Lung microvascular endothelial cell (primary cell): ENCODE measurements around the gene SDCBP2. TPM values are rescaled to one million over a fixed set of nuclear protein-coding genes. Genes with fewer than 3 reads are reported as not detected.

Source experiments
- DNase-seq, 2 donors: peaks; one replicate each; pipeline versions ENCODE4 v3.0.0 to v3.0.0-alpha.2; 2010; ENCODE audit warnings: low read depth in 2 of 2
- total RNA-seq: library from RNA; depleted of rRNA; stranded (reverse); fragments of >200 nt; gene quantifications from 2 replicates; pipeline ENCODE4 v1.2.1, GENCODE V29; 2014

SDCBP2 gene, protein sequence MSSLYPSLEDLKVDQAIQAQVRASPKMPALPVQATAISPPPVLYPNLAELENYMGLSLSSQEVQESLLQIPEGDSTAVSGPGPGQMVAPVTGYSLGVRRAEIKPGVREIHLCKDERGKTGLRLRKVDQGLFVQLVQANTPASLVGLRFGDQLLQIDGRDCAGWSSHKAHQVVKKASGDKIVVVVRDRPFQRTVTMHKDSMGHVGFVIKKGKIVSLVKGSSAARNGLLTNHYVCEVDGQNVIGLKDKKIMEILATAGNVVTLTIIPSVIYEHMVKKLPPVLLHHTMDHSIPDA
- 2.0 and 4.4 TPM in 2 replicates for total RNA-seq

DNA sequence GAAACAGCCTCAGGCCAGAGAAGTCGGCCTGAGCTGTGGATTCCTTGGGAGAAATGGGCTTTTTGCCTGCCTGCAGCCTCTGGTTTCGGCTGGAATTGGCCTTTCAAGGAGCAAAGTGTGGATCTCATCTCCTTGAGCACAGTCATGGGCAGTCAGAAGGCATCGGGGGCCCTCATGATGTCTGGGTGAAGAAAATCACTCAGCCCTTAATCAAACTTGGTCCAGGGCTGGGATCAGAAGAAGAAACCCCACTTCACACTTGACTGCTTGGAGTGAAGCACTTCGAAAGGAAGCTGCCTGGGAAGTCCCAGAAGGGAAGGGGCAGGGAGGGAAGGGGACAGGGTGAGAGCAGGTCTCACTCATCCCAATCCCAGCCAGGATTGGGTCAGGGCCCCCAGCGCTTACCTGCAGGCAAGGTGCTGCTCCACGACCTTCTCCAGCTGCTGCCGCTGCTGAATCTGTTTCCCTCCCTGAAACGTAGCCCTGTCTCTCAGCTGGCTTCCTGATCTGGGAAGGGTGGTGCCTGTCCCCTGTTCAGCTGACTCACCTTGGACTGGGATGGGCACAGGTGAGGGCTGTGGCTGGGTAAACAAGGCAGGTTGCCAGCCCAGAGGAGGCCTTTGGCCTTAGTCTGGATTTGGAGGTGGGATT lies at the start of gene SDCBP2:
TSS of gene SDCBP2 (minus strand) at position 460 of the 651 bp plus-strand sequence. CDS start 8,723 bp downstream, outside the sequence.
- no peak for DNase-seq

DNA sequence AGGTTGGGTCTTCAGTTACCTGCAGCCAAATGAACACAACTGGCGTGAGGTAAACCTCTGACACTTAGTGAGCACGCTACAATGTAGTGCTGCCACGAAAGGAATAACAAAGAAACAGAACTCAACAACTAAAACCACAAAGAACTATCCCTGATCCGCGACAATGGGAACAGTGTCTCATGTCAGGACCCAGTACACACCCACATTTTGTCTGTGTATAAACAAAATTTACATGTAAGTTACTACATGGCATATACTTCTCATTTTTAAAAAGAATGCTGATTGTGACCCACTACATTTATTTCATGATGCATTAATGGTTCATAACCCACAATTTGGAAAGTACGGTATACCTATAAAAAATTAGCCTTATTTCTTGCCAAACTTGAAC lies 49.8 kb upstream of the SDCBP2 start:
- no peak for DNase-seq

DNA sequence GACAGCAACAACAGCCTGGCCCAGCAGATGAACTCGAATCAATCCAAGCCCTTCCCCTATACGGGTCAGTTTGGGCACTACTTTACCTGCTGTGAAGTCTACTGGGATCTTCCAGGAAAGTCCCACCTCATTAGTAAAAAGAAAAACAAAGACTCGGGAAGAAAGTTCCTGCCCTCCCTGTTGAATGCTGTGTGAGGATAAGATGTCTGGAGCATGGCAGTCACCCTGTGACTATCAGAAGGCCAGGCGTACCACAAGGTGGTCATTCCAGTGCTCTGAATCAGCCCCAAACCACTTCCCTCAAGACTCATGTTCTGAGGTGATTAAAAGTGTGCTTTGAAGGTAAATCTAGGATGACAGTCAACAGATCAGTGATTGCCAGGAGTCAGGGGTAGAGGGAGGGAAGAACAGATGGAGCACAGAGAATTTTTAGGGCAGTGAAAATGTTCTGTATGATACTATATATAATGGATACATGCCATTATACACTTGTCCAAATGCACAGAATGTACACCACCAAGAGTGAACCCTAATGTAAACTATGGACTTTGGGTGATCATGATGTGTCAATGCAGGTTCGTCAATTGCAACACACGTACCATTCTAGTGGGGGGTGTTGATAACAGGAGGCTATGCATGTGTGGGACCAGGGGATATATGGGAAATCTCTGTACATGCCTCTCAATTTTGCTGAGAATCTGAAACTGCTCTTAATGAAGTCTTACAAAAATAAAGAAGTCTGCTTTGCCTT lies 49.2 kb upstream of the SDCBP2 start:
- DNase-seq = peak in 1 of 2 donors; percentile 65

DNA sequence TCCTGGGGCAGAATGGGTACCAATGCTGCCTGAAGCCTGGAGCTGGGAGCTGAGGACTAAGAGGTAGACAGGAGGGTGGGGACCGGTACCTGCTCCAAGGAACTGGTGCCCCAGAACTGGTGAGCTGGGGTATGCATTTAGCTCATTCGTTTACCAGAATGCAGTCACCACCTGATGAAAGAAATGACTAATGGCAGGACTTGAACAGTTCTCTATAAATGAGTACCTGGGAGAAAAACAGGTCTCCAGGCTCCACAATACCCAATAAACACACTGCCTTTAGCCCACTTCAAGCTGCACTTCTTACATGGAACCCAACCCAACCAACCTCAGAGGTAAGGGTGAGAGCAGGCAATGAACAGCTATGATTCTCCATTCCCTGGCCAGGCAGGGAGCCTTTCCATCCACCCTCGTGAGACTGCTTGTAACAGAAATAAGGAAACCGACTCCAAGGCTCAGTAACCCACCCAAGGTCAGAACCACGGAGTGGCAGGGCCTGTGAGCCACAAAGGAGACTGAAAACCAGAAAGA lies 48.5 kb upstream of the SDCBP2 start:
- no peak for DNase-seq

DNA sequence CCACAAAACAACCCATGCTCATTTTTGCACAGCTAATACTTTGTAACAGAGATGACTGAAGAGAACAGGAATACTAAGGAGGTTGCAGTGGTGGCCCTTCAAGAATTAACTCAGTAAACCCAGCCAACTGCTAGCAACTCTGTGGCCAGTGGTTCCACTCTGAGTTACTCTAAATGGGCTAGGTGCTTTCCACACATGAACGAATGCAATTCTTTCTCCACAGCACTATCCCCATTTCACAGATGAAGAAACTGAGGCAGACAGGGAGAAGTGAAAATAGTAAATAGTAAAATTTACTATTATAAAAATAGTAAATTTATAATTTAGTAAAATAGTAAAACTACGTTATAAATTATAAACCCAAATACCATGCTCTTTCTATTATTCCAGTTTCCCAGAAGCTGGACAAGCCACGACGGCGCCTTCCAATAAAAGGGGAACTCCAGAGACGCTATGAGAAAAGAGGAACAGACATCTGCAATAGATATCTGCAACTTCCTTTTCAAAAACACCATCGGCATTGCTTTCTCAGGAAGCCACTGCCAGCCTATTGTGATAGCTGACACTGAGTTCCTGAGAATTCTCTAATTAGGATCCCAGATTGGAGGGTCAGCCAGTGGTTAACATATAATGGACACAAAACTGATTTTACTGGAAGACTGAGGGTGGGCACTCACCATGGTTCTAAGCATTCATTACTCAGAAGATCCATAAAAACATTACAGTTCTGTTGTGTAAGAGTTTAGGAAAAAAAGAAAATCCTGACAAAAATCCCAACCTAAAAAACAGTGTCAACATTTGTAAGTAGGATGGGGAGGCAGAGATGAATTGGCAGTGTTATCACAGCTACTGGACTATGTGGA lies 47.7 kb upstream of the SDCBP2 start:
- peak; percentile 55 to 75 for DNase-seq

DNA sequence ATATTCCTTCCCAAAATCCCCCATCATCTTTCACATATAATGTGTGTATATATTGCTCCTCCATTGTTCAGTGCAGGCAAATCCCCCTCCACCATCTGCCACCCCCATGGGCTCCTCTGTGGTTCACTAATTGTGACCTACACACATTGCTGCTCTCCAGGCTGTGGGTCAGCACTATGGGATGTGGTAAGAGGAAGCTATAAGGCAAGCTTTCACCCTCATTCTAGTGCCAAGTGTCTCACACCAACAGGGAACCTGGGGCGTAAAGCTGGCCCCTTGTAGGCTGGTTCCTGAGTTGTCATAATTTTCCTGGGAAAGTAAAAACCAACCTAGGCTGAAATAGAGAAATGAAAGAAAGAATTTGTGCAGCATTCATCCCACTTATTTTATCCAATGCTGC lies 47.1 kb upstream of the SDCBP2 start:
- no peak for DNase-seq

DNA sequence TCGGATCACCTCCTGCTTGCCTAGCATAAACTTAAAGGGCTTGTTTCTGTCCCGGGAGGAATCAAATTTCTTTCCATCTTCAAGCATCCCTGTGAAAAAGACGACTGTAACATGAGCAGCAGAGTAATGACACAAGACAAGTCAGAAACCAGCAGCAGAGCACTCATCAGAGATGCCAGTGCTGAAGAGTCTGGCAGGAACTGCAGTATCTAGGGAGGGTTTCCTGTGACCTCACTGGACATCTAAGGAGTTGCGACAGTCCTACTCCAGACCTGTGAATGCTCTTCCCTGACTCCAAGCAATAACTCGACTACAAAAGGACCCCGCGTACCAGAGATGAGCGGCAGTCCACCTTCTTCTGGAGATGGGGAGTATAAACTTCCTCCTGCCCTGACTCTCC lies 46.6 kb upstream of the SDCBP2 start:
- peak in 1 of 2 donors; percentile 84 for DNase-seq

DNA sequence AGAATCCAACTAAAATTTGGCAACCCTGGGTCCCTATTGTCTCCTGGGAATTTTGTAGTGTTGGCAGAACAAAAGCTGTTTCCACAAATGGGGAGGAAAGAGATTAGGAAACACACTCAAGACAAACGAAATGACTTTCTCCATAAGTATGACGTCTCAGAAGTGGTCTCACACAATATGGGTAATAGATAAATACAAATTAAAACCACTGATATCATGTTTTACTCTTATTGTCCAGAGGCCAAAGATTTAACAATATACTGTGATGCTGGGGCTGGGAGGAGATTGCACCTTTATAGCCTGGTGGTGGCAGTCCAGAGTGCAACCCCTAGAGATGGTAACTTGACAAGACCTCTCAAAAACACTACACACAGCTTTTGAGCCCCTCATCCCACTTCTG lies 45.3 kb upstream of the SDCBP2 start:
- peak; percentile 44 to 48 for DNase-seq

DNA sequence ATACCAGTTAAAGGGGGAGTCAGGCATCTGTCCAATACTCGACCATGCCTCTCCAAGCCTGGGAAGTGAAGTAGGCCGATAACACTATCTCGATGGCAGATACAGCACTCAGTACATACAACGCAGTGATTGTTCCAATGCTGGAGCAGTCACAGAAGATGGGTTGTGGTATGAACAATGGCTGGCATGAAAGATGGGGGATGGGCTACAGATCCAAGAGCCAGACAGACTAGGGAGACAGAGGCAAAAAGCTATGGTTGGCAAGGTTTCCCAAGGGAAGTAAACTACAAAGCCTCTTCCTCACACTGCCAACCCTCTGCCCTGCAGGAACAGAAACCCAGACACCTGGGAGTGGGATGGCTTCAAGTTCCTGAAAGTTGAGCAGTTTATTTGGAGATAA lies 44.7 kb upstream of the SDCBP2 start:
- peak; percentile 39 to 54 for DNase-seq

DNA sequence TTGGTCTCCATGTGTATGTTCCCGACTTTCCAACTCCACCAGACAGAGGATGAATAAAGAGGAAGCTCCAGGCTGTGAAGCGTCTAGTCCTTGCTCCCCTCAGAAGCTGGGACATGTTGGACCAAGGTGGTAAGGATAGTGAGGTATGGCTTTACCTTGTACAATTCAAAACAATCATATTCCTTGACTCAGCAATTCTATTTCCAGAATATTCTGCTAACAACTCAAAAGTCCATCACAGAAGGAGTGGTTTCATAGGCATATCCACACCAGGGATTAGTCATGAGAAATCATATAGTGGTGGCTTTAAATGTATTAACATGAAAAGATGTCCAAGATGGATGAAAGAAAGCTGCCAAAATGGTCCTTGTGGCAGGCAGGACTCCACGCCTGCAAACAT lies 44.1 kb upstream of the SDCBP2 start:
- peak in 1 of 2 donors; percentile 35 for DNase-seq

DNA sequence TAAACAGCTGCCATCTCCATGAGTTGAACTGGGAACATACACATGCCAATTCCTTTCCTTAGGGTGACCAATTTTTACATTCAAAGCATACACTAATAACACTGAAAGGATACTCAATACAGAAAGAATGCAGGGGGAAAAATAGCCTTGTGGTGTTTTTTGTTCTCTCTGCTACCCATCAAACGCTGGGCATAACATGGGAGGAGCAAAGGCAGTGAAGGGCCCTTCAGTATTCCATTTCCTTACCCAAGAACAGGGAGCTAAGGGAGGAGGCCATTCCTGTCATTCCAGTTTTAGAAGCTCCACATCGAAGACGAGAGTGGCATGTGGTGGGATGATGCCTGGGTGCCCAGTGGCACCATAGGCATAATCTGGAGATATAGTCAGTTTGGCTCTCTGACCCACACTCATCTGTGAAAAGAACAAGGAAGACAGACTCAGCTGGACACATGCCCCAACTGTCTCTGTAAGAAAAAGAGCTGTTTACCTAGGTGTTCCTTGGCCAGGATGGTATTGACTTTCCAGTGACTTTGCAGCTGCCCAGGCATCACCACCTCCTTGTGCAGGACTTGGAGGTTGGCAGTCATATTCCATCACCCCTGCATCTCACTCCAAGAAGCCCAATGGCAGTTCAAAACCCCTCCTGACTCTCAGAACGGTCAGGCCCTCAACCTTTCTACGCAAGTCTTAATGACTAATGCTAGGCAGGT lies 43.0 kb upstream of the SDCBP2 start:
- DNase-seq = peak in 1 of 2 donors; percentile 11

DNA sequence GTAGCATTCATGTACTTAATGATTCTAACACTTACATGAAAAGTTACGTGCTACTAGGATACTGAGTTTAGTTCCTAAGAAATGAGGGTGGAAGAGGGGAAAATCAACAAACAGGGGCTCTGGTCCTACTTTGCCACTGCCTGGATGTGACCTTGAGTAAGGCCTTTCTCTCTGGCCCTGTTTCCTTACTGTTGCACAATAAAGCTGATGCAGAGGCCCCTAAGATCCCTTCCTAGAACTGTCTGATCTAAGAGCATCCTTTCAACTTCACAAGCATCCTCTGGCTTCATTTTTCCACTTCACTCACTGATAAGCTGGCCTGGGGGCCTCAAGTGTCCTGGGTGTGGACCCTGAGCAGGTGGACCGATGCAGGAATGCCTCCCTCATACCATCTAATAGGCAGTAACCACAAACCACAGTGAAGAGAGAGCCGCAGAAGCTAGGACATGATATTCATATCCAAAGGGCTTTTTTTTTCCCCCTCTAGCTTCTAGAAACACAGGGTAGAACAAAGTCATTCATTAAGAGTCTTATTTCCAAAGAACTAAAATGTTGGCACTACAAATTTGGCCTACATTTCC lies 42.4 kb upstream of the SDCBP2 start:
- DNase-seq = no peak

DNA sequence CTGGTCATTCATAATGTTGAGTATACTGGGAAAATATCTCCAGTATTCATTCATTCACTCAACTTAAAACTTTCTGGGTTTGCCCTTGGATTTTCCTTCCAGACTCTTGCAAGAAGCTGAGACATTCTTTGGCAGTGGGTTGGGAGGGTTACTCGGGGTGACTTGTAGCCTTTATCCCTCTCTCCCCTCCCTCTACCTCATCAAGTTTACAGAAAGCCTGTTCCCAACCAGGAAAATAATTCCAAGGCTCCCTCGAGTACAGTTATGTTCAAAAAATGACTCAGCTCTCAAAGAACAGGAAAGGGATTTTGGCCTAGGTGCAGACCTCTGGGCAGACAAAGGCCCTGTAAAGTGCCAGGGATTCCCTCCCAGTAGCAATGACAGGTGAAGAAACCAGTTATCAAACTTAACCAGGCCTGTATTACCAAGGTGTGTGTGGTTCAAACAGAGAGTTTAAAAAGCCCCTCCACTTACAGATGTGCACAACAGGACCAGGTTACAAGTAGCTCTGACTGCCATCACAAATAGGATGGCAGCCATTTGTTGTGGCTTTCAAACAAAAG lies 41.7 kb upstream of the SDCBP2 start:
- DNase-seq = no peak

DNA sequence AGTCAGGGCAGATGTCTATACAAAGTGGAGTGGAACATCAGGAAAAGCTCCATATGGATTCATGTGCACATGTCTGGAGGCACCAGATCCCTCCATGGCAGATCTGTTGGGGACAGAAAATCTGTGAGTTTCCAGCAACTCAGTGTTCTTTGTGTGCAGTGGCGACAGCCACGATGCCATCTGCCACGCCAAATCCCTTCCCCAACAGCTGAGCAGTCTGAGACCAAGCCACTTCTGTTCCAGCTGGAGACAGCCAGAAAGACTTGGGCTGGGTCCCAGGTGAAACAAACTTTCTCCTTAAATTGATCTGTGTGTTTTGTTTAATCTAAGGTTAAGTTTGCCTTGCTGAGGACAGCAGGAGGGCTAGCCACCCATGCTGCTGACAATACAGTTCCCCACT lies 41.0 kb upstream of the SDCBP2 start:
- DNase-seq = no peak

DNA sequence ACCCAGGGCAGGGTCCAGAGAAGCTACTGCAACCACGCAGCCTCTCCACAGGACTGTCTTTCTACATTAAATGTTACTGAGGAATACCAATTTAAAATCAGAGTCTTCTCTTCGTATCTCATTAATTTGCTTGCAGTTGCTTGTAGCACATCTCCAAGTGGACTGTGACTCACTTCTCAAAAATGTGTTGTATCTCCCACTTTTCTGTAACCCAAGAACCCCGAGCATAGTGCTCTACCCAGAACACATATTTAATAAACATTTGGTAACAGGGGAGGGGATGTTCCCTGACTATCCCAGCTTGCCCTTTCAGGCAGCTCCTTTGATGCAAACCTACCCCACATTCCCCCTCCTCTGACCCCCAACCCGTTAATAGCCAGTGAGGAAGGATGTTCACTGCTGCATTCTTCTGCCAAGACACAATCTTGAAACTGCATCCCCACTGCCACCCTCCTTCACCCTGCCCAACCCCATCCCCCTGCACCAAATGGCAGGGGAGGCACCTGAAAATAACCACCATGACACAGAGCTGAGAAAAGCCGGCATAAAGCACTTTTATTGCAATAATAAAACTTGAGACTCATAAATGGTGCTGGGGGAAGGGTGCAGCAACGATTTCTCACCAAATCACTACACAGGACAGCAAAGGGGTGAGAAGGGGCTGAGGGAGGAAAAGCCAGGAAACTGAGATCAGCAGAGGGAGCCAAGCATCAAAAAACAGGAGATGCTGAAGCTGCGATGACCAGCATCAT lies 39.7 kb upstream of the SDCBP2 start:
- peak in 1 of 2 donors; percentile 45 for DNase-seq

DNA sequence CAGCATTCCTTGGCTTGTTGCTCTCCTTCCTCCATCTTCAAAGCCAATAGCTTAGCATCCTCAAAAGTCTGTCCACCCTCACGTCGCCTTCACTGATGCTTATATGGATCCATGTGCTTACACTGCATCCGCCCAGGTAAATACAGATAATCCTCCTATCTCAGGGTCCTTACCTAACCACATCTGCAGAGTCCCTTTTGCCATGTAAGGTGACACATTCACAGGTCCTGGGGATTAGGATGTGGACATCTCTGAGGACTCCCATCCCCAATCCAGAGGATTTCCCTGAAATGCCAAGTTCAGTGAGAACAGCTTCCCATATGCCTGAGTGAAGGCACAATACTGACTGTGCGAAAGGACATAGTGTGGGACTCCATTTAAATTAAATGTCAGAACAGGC lies 38.5 kb upstream of the SDCBP2 start:
- DNase-seq = no peak

DNA sequence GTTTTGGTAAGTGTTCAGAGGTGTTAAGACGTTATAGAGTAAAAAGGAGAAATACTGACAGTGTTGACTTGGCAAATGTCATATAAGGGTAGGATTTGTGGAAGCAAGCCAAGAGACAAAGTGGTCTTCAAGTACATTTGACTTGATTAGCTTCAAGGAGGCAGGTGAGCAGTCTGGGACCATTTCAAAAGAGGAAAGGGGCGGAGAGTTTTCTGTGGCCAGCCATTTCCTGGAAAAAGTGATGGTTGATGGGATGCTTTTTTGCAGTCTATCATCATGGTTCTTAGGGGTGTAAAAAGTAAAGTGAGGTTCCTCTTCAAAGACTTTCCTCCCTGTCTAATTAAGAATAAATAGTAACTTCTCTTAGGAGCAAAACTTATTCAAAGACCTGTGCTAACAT lies 35.2 kb upstream of the SDCBP2 start:
- no peak for DNase-seq

DNA sequence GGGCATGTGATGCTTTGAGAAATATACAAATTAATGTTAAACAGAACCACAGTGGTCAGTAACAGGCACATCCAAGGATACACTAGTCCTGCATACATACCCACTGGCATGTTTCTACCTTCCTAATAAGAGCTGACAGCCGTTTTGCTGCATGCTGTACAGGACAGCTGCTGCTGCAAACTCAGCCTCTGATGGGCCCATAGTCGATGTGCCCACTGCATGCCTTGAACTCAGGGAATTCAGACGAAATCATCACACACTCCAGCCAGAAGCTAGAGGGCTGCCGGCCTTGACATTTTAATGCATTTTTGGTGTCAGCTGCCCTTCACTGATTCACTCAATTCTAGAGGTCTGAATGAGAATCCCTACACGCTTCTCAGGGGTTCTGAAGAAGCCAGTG lies 34.6 kb upstream of the SDCBP2 start:
- no peak for DNase-seq

DNA sequence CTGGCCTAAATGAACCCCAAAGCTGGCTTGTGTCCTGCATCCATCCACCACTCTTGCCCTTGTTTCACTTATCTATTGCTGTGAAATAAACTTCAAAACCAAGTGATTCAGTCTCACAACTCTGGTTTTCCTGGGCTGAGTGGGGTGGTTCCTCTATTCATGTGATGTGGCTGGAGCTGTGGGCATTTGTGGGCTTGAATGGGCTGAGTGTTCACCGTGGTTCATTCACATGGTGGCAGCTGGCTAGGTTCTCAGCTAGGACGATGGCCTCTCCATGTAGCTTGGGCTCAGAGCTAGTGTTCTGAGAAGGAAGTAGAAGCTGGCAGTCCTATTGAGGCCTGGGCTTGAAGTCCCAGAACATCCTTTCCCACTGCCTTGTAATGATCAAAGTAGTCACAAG lies 33.5 kb upstream of the SDCBP2 start:
- DNase-seq = no peak
